ENCODE measurements around the gene TMEM161A. TPM values are rescaled to one million over a fixed set of nuclear protein-coding genes. Genes with fewer than 3 reads are reported as not detected.

TMEM161A gene
- total RNA-seq, 1 experiment from 2014 or later: 76.0 TPM

GRCh38 chr19:19098084-19098702 lies 40.1 kb downstream of the TMEM161A start:
- no peaks in the 10 kb centered on the region for H3K36me3 ChIP-seq (ENCODE audit: control insufficient read depth in 1 of 2, insufficient read depth in 2 of 2, low read length in 2 of 2)
- ATAC-seq (peak; percentile 72), DNase-seq (ENCODE audit: low read depth, low spot score) (peak; percentile 49)
- H3K9me2 ChIP-seq (ENCODE audit: insufficient read depth): no peaks in the 10 kb centered on the region
- H2AFZ ChIP-seq (ENCODE audit: low read depth, low read length, poor library complexity, severe bottlenecking): no peak overlapping the region
- CTCF ChIA-PET: no interaction called here
- no peaks in the 10 kb centered on the region for H4K20me1 ChIP-seq (ENCODE audit: insufficient read depth)
- POLR2A ChIA-PET: no interaction called here
- H3K4me1 ChIP-seq (ENCODE audit: control insufficient read depth in 1 of 2, insufficient read depth in 2 of 2, low read length in 2 of 2): peaks cover 54 to 94% of the 10 kb centered on the region in 2 experiments
- intact Hi-C loops (cut with micrococcal nuclease): loop anchor here (2.0 kb wide), 1 partner anchor 35 kb away; the partner anchor contains the start of gene SLC25A42
- peak overlapping the region; percentile 48 for H3K27ac ChIP-seq (ENCODE audit: low read depth, low read length)
- H3K27me3 ChIP-seq (ENCODE audit: insufficient read depth, low read length): no peaks in the 10 kb centered on the region
- no peaks in the 10 kb centered on the region for H3K79me2 ChIP-seq (ENCODE audit: insufficient read depth, low read length)
- RAD21 ChIA-PET (ENCODE audit: low non-redundant PET in 1 of 2, low total read pairs in 2 of 2, uncharacterized antibody in 2 of 2, unreplicated experiment in 2 of 2): no interaction called here
- no peak overlapping the region for H3K4me3 ChIP-seq (replicated peaks in 1 of 2; ENCODE audit: low read depth in 1 of 2, low read length in 2 of 2)
- peak overlapping the region; percentile 55 for H3K9ac ChIP-seq (ENCODE audit: low read length)
- no TSS peak for BruUV-seq (replicated peaks)
- H3K4me2 ChIP-seq (ENCODE audit: low read length): peak overlapping the region; percentile 65
- no peaks in the 10 kb centered on the region for H3K9me3 ChIP-seq (ENCODE audit: control insufficient read depth in 1 of 2, insufficient read depth in 1 of 2, low read depth in 1 of 2, low read length in 2 of 2)
- TF ChIP-seq JUND (IDR thresholded peaks at IDR 0.05): peak; percentile 15; the same call in 1 of the 2 replicates
- TF ChIP-seq YY1 (IDR thresholded peaks at IDR 0.05; ENCODE audit: extremely low read depth, insufficient replicate concordance, low read depth, low read length): no peak
- no peak for TF ChIP-seq EZH2 (IDR thresholded peaks at IDR 0.05)
- TF ChIP-seq POLR2A (IDR thresholded peaks at IDR 0.05; ENCODE audit: borderline replicate concordance, extremely low read depth, insufficient read depth, insufficient read length): no peak
- peak in 2 of 3 experiments; percentile 38 to 43; a peak in 4 of 6 replicates for TF ChIP-seq CTCF (IDR thresholded peaks at IDR 0.05 in 2 of 3, conservative IDR thresholded peaks at IDR 0.05 in 1 of 3; ENCODE audit: borderline replicate concordance in 1 of 3, insufficient read depth in 1 of 3, low read depth in 2 of 3, low read length in 2 of 3)
